Neural cell (in vitro differentiated cells): ENCODE data around the gene ZNF23. TPM values are rescaled to one million over a fixed set of nuclear protein-coding genes. Genes with fewer than 3 reads are reported as not detected.

Experiments used
- H2AFZ ChIP-seq: fragments of 200-600, 300-800 bp; sonication (generic), shearing (Covaris generic); 2 replicates; pipeline ENCODE4 v1.6.0; 2014; ENCODE audit warnings: low read depth, mild to moderate bottlenecking, antibody characterized with exemption, low read length, moderate library complexity
- H3F3A ChIP-seq: fragments of 200-600 bp; shearing (Covaris generic); 2 replicates; pipeline ENCODE4 v1.6.1; 2016; ENCODE audit warnings: mild to moderate bottlenecking, moderate library complexity, mixed read lengths, antibody characterized with exemption, low read length; ENCODE audit not compliant: insufficient read depth, poor library complexity, severe bottlenecking
- H3K27ac ChIP-seq: fragments of 200-600, 300-800 bp; sonication (generic), shearing (Covaris generic); 2 replicates; pipeline ENCODE4 v1.5.1; 2014; ENCODE audit warnings: mild to moderate bottlenecking, low read length, moderate library complexity
- H3K27me3 ChIP-seq: fragments of 300-800, 200-600 bp; sonication (generic), shearing (Covaris generic); 2 replicates; pipeline ENCODE4 v1.6.0; 2014; ENCODE audit warnings: mild to moderate bottlenecking, low read depth, low read length, moderate library complexity; ENCODE audit not compliant: insufficient read depth
- H3K36me3 ChIP-seq: fragments of 300-800, 200-600 bp; sonication (generic), shearing (Covaris generic); 2 replicates; pipeline ENCODE4 v1.5.1; 2014; ENCODE audit warnings: mild to moderate bottlenecking, antibody characterized with exemption, low read length, moderate library complexity; ENCODE audit not compliant: insufficient read depth
- H3K4me2 ChIP-seq: fragments of 300-800, 200-600 bp; sonication (generic), shearing (Covaris generic); 2 replicates; pipeline ENCODE4 v1.6.0; 2014; ENCODE audit warnings: mild to moderate bottlenecking, low read length
- H3K4me3 ChIP-seq: fragments of 300-800, 200-600 bp; sonication (generic), shearing (Covaris generic); 2 replicates; pipeline ENCODE4 v1.5.1; 2014; ENCODE audit warnings: mild to moderate bottlenecking, low read length, moderate library complexity
- H3K79me2 ChIP-seq: fragments of 200-600 bp; shearing (Covaris generic); replicated peaks from 2 replicates; pipeline ENCODE4 v1.6.0; 2014; ENCODE audit warnings: mild to moderate bottlenecking, low read length, moderate library complexity; ENCODE audit not compliant: insufficient read depth
- H3K9ac ChIP-seq: fragments of 300-800, 200-600 bp; sonication (generic), shearing (Covaris generic); 2 replicates; pipeline ENCODE4 v1.6.1; 2016; ENCODE audit warnings: mild to moderate bottlenecking, low read length, mixed read lengths
- H3K9me2 ChIP-seq: fragments of 200-600 bp; shearing (Covaris generic); 2 replicates; pipeline ENCODE4 v1.6.1; 2016; ENCODE audit warnings: mild to moderate bottlenecking, low read length, mixed read lengths; ENCODE audit not compliant: insufficient read depth
- H3K9me3 ChIP-seq: fragments of 200-600, 300-800 bp; sonication (generic), shearing (Covaris generic); 2 replicates; pipeline ENCODE4 v1.6.1; 2016; ENCODE audit warnings: mild to moderate bottlenecking, mixed run types, low read length, moderate library complexity, mixed read lengths
- H4K20me1 ChIP-seq: fragments of 200-600 bp; shearing (Covaris generic); 2 replicates; pipeline ENCODE4 v1.6.1; 2016; ENCODE audit warnings: mild to moderate bottlenecking, mixed run types; ENCODE audit not compliant: insufficient read depth
- CTCF ChIP-seq: fragments of 450-650 bp; IDR thresholded peaks from 2 replicates; pipeline ENCODE4 v1.5.1; 2014; ENCODE audit warnings: antibody characterized with exemption, mild to moderate bottlenecking, moderate library complexity; ENCODE audit not compliant: poor library complexity, severe bottlenecking
- EP300 ChIP-seq: fragments of 450-650 bp; conservative IDR thresholded peaks from 2 replicates; pipeline ENCODE4 v1.6.1; 2014; ENCODE audit warnings: antibody characterized with exemption, mild to moderate bottlenecking, moderate library complexity; ENCODE audit not compliant: poor library complexity, severe bottlenecking
- EZH2 ChIP-seq: fragments of 200-600, 300-800 bp; shearing (Covaris generic), sonication (generic); IDR thresholded peaks from 2 replicates; pipeline ENCODE4 v1.6.1; 2014; ENCODE audit warnings: antibody characterized with exemption, low read length, borderline replicate concordance, mild to moderate bottlenecking; ENCODE audit not compliant: insufficient read depth, poor library complexity, severe bottlenecking
- MXI1 ChIP-seq: fragments of 450-650 bp; conservative IDR thresholded peaks from 2 replicates; pipeline ENCODE4 v1.6.1; 2014; ENCODE audit warnings: antibody characterized with exemption, mild to moderate bottlenecking; ENCODE audit not compliant: poor library complexity, severe bottlenecking
- POLR2AphosphoS5 ChIP-seq: IDR thresholded peaks from 2 replicates; pipeline ENCODE4 v1.6.1; 2012
- RAD21 ChIP-seq: fragments of 450-650 bp; conservative IDR thresholded peaks from 2 replicates; pipeline ENCODE4 v1.6.1; 2014; ENCODE audit warnings: antibody characterized with exemption, mild to moderate bottlenecking, moderate library complexity
- REST ChIP-seq: IDR thresholded peaks from 2 replicates; pipeline ENCODE4 v1.6.1; 2012; ENCODE audit warnings: borderline replicate concordance
- SMC3 ChIP-seq: fragments of 450-650 bp; conservative IDR thresholded peaks from 2 replicates; pipeline ENCODE4 v1.6.1; 2014; ENCODE audit warnings: antibody characterized with exemption, mild to moderate bottlenecking, moderate library complexity; ENCODE audit not compliant: poor library complexity
- TAF1 ChIP-seq: IDR thresholded peaks from 2 replicates; pipeline ENCODE4 v1.6.1; 2012; ENCODE audit warnings: low read depth
- polyA plus RNA-seq: library from polyadenylated mRNA; depleted of rRNA; stranded (reverse); fragments of >200 nt; gene quantifications from 2 replicates; pipeline ENCODE4 v1.2.3, GENCODE V29; 2014

ZNF23 gene
- polyA plus RNA-seq, 1 donor from 2014 or later = 40.4 TPM

- H3K36me3 ChIP-seq = no peaks in the 10 kb centered on the region
- TF ChIP-seq SMC3 (no peak), MXI1 (no peak), REST (no peak), TAF1 (no peak), RAD21 (no peak), EZH2 (no peak), CTCF (no peak), POLR2AphosphoS5 (no peak), EP300 (no peak)
- H4K20me1 ChIP-seq = no peaks in the 10 kb centered on the region
- no peaks in the 10 kb centered on the region for H3K79me2 ChIP-seq
- no peaks in the 10 kb centered on the region for H3F3A ChIP-seq
- no peak overlapping the region for H3K4me3 ChIP-seq
- H3K9me3 ChIP-seq = no peaks in the 10 kb centered on the region
- no peak overlapping the region for H2AFZ ChIP-seq
- H3K27ac ChIP-seq = no peak overlapping the region
- H3K9ac ChIP-seq = no peak overlapping the region
- no peaks in the 10 kb centered on the region for H3K9me2 ChIP-seq
- no peaks in the 10 kb centered on the region for H3K27me3 ChIP-seq
- no peak overlapping the region for H3K4me2 ChIP-seq
Observed at GRCh38 chr16:71406316-71406715, 55.7 kb downstream of the ZNF23 start.

- Histone ChIP-seq H4K20me1 (no peaks in the 10 kb centered on the region), H3K27me3 (no peaks in the 10 kb centered on the region), H3K27ac (peak overlapping the region; percentile 50), H3K9me2 (no peaks in the 10 kb centered on the region), H3K9me3 (no peaks in the 10 kb centered on the region), H3K4me2 (no peak overlapping the region), H3F3A (no peaks in the 10 kb centered on the region), H3K36me3 (no peaks in the 10 kb centered on the region), H2AFZ (no peak overlapping the region), H3K9ac (peak overlapping the region; percentile 33), H3K79me2 (no peaks in the 10 kb centered on the region), H3K4me3 (no peak overlapping the region)
- no peak for TF ChIP-seq MXI1
- TF ChIP-seq EP300 = peak; percentile 54
Observed at GRCh38 chr16:71404364-71404763, 57.7 kb downstream of the ZNF23 start.

- Histone ChIP-seq H3K4me2 (no peak overlapping the region), H3K27ac (peak overlapping the region; percentile 53), H2AFZ (no peak overlapping the region), H3K9me3 (no peaks in the 10 kb centered on the region), H3K4me3 (no peak overlapping the region), H3F3A (no peaks in the 10 kb centered on the region), H4K20me1 (no peaks in the 10 kb centered on the region), H3K27me3 (no peaks in the 10 kb centered on the region), H3K36me3 (no peaks in the 10 kb centered on the region), H3K9me2 (no peaks in the 10 kb centered on the region), H3K9ac (peak overlapping the region; percentile 43), H3K79me2 (no peaks in the 10 kb centered on the region)
- TF ChIP-seq EP300 = peak; percentile 84
- no peak for TF ChIP-seq SMC3
- TF ChIP-seq MXI1 = no peak
- TF ChIP-seq CTCF = no peak
- peak; percentile 12 for TF ChIP-seq POLR2AphosphoS5
- no peak for TF ChIP-seq TAF1
- no peak for TF ChIP-seq REST
Observed at GRCh38 chr16:71402674-71403073, 59.4 kb downstream of the ZNF23 start.
